K562 (cell line): ENCODE data around the gene LDHAL6A. TPM values are rescaled to one million over a fixed set of nuclear protein-coding genes. Genes with fewer than 3 reads are reported as not detected.

ENCODE experiments used
- ATAC-seq: fragments of 200-7000 bp; cut with Tn5 transposase; 3 replicates; pipeline ENCODE4 v1.9.1; 2020; ENCODE audit warnings: moderate library complexity
- BruUV-seq: library from RNA; stranded (reverse); fragments of 400-500 nt; replicated peaks from 2 replicates; lab custom pipeline; 2021; lab: Mats Ljungman, UMichigan
- CTCF ChIA-PET: fragments of 300-600 bp; formaldehyde crosslinking; extraction: SDS; loops from one replicate; lab custom pipeline; 2021; ENCODE audit warnings: low intra/inter-chr PET ratio; lab: Yijun Ruan, JAX
- POLR2A ChIA-PET: fragments of 300-600, 350-650 bp; sonication (Branson Sonifier 250); formaldehyde crosslinking; extraction: SDS; loops from one replicate; lab custom pipeline; 2021; ENCODE audit warnings: antibody characterized with exemption, inconsistent platforms; lab: Yijun Ruan, JAX
- DNase-seq, 4 experiments: peaks; one replicate each; pipeline versions ENCODE4 v3.0.0 to v3.0.0-alpha.2; 2011 to 2018; ENCODE audit warnings: low spot score in 3 of 4, mixed read lengths in 3 of 4; ENCODE audit errors: extremely low read depth in 1 of 4
- FAIRE-seq: peaks from 2 replicates; lab custom pipeline; 2011; peaks lifted over from hg19 to GRCh38; lab: Jason Lieb, UNC
- H2AFZ ChIP-seq: 2 replicates; pipeline ENCODE4 v1.6.0; 2011; ENCODE audit warnings: low read depth, low read length, control low read depth, inconsistent platforms
- H3K27ac ChIP-seq: fragments of 200-600 bp; 3 replicates; pipeline ENCODE4 v1.8.0; 2011; ENCODE audit warnings: low read depth, mild to moderate bottlenecking, control low read depth, inconsistent platforms, low read length, moderate library complexity, mixed read lengths; ENCODE audit errors: extremely low read depth
- H3K27me3 ChIP-seq, 2 experiments: fragments of 300-600 bp in 1 of 2; 2 replicates in 1 of 2; 3 replicates in 1 of 2; pipeline versions ENCODE4 v1.6.0 to v1.8.0; 2011; ENCODE audit warnings: inconsistent platforms in 2 of 2, low read length in 2 of 2, mild to moderate bottlenecking in 1 of 2, mixed read lengths in 1 of 2, moderate library complexity in 1 of 2; ENCODE audit not compliant: control insufficient read depth in 2 of 2, insufficient read depth in 2 of 2
- H3K36me3 ChIP-seq: fragments of 300-600 bp; 3 replicates; pipeline ENCODE4 v1.8.0; 2011; ENCODE audit warnings: mild to moderate bottlenecking, low read length, inconsistent platforms; ENCODE audit not compliant: control insufficient read depth, insufficient read depth
- H3K4me1 ChIP-seq, 2 experiments: fragments of 200-600 bp in 1 of 2; replicated peaks in 1 of 2; 2 replicates in 1 of 2; 3 replicates in 1 of 2; pipeline versions ENCODE4 v1.5.1 to v1.8.0; 2011; ENCODE audit warnings: inconsistent platforms in 2 of 2, low read length in 2 of 2, mild to moderate bottlenecking in 1 of 2, mixed read lengths in 1 of 2, moderate library complexity in 1 of 2; ENCODE audit not compliant: control insufficient read depth in 2 of 2, insufficient read depth in 2 of 2
- H3K4me2 ChIP-seq: 2 replicates; pipeline ENCODE4 v1.6.1; 2011; ENCODE audit warnings: low read length, control low read depth, inconsistent platforms, mixed read lengths; ENCODE audit not compliant: insufficient read depth
- H3K4me3 ChIP-seq: fragments of 200-600 bp; sonication (generic), shearing (Covaris generic); 2 replicates; pipeline ENCODE4 v1.5.1; 2016; ENCODE audit warnings: control low read depth, inconsistent platforms
- H3K79me2 ChIP-seq: fragments of 200-600 bp; 3 replicates; pipeline ENCODE4 v1.8.0; 2011; ENCODE audit warnings: low read length, inconsistent platforms; ENCODE audit not compliant: control insufficient read depth, insufficient read depth
- H3K9ac ChIP-seq, 2 experiments: 2 replicates each; pipeline versions ENCODE4 v1.6.0 to v1.6.1; 2011; ENCODE audit warnings: low read depth in 2 of 2, low read length in 2 of 2, control low read depth in 1 of 2, inconsistent platforms in 1 of 2, mild to moderate bottlenecking in 1 of 2, mixed read lengths in 1 of 2; ENCODE audit not compliant: insufficient read depth in 1 of 2
- H3K9me1 ChIP-seq: one replicate; pipeline ENCODE4 v1.6.0; 2011; ENCODE audit warnings: inconsistent platforms, mild to moderate bottlenecking, low read length, moderate library complexity; ENCODE audit not compliant: control insufficient read depth, insufficient read depth
- H3K9me3 ChIP-seq: replicated peaks from 2 replicates; pipeline ENCODE4 v1.5.1; 2011; ENCODE audit warnings: low read depth, low read length, inconsistent platforms; ENCODE audit not compliant: control insufficient read depth, insufficient read depth
- H4K20me1 ChIP-seq: replicated peaks from 2 replicates; pipeline ENCODE4 v1.6.1; 2011; ENCODE audit warnings: low read length, inconsistent platforms, mixed read lengths; ENCODE audit not compliant: control insufficient read depth, insufficient read depth
- CBX1 ChIP-seq: sonication (generic); IDR thresholded peaks from 2 replicates; pipeline ENCODE4 v1.6.1; 2016; ENCODE audit warnings: antibody characterized with exemption, low read depth, mild to moderate bottlenecking
- CCAR2 ChIP-seq: fragments of 200-400 bp; formaldehyde crosslinking; IDR thresholded peaks from 2 replicates; pipeline ENCODE4 v1.6.1; 2017; ENCODE audit warnings: mild to moderate bottlenecking, low read depth, low read length
- ELF2 ChIP-seq: fragments of 250-450 bp; sonication (Bioruptor Pico); IDR thresholded peaks from 2 replicates; pipeline ENCODE4 v1.5.0; 2021; ENCODE audit warnings: mild to moderate bottlenecking
- MBD2 ChIP-seq: sonication (generic); IDR thresholded peaks from 2 replicates; pipeline ENCODE4 v1.6.1; 2016; ENCODE audit warnings: low read depth, borderline replicate concordance
- POLR2A ChIP-seq: fragments of 450-650 bp; conservative IDR thresholded peaks from 2 replicates; pipeline ENCODE4 v1.6.1; 2016
- POLR2G ChIP-seq: fragments of 200-400 bp; formaldehyde crosslinking; IDR thresholded peaks from 2 replicates; pipeline ENCODE4 v1.6.1; 2017; ENCODE audit warnings: low read depth, mild to moderate bottlenecking, antibody characterized with exemption, low read length, moderate library complexity
- SAFB2 ChIP-seq: fragments of 200-400 bp; formaldehyde crosslinking; IDR thresholded peaks from 2 replicates; pipeline ENCODE4 v1.6.1; 2018; ENCODE audit warnings: borderline replicate concordance, low read length, low read depth, moderate library complexity; ENCODE audit not compliant: severe bottlenecking
- SMAD3 ChIP-seq: fragments of 450-650 bp; formaldehyde crosslinking; conservative IDR thresholded peaks from 2 replicates; pipeline ENCODE4 v1.4.0; 2020; ENCODE audit warnings: mild to moderate bottlenecking
- SRSF1 ChIP-seq: fragments of 200-400 bp; formaldehyde crosslinking; IDR thresholded peaks from 2 replicates; pipeline ENCODE4 v1.6.1; 2017; ENCODE audit warnings: mild to moderate bottlenecking, low read depth, low read length, moderate library complexity
- SUPT5H ChIP-seq: fragments of 450-650 bp; IDR thresholded peaks from 2 replicates; pipeline ENCODE4 v1.6.1; 2016
- TEAD4 ChIP-seq, 2 experiments: sonication (generic) in 1 of 2; formaldehyde crosslinking in 1 of 2; IDR thresholded peaks; 2 replicates each; pipeline versions ENCODE4 v1.6.1 to v1.8.0; 2012 to 2022; ENCODE audit warnings: borderline replicate concordance in 1 of 2, inconsistent platforms in 1 of 2, low read length in 1 of 2, mild to moderate bottlenecking in 1 of 2, missing genetic modification reagents in 1 of 2
- ZBED1 ChIP-seq: IDR thresholded peaks from 2 replicates; pipeline ENCODE4 v1.6.1; 2014
- ZBTB49 ChIP-seq: sonication (generic); formaldehyde crosslinking; IDR thresholded peaks from 2 replicates; pipeline ENCODE4 v1.8.0; 2022; ENCODE audit warnings: missing genetic modification reagents, mild to moderate bottlenecking, borderline replicate concordance
- ZNF561 ChIP-seq: fragments of 450-650 bp; formaldehyde crosslinking; conservative IDR thresholded peaks from 2 replicates; pipeline ENCODE4 v1.4.0; 2020; ENCODE audit warnings: mild to moderate bottlenecking, moderate library complexity
- WGBS: fragments of 100-300 bp; shearing (Covaris generic); methylation state at CpG from one replicate; pipeline ENCODE4 v1.1.6; 2016; ENCODE audit warnings: low coverage, mixed read lengths; ENCODE audit not compliant: insufficient coverage; ENCODE audit errors: missing lambda C conversion rate; 5-methylcytosine and 5-hydroxymethylcytosine counted together
- in situ Hi-C: fragments of 300-500 bp; cut with MboI; formaldehyde crosslinking; loops from 4 replicates; pipeline ENCODE4 v1.15.0; 2018; ENCODE audit warnings: inconsistent platforms, mixed read lengths
- intact Hi-C: fragments of 100-400 bp; cut with micrococcal nuclease; formaldehyde crosslinking; loops from 2 replicates; pipeline ENCODE4 v1.14.2; 2022
- polyA plus RNA-seq, 8 experiments: library from polyadenylated mRNA; depleted of rRNA in 4 of 8; stranded (reverse) in 5 of 8; unstranded in 3 of 8; fragments of >200 nt; fragmentation: Nextera tagmentation in 2 of 8; fragmentation: Illumina TruSeq in 1 of 8; extraction: Ambion mirVana in 2 of 8; extraction: Trizol in 1 of 8; gene quantifications; 2 replicates each; pipeline versions ENCODE4 v1.2.1 to v1.2.3, GENCODE V29; 2011 to 2014; ENCODE audit warnings: inconsistent platforms in 1 of 8, missing spikeins in 1 of 8
- total RNA-seq, 7 experiments: library from RNA; depleted of rRNA in 6 of 7; stranded (reverse); fragments of >200 nt in 6 of 7; fragmentation: Illumina TruSeq in 2 of 7; extraction: Trizol in 2 of 7; gene quantifications; 2 replicates each; pipeline versions ENCODE4 v1.2.1 to v1.2.3, GENCODE V29; 2011 to 2021; ENCODE audit warnings: low replicate concordance in 1 of 7
- TF ChIP-seq, protein P1 (sequence below), 2 experiments: fragments of 200-800 bp in 1 of 2; sonication (Bioruptor generic) in 1 of 2; sonication (generic) in 1 of 2; formaldehyde crosslinking in 1 of 2; IDR thresholded peaks in 1 of 2; conservative IDR thresholded peaks in 1 of 2; 2 replicates each; pipeline versions ENCODE4 v1.5.0 to v1.6.1; 2016 to 2020; ENCODE audit warnings: missing compliant biosample characterization in 1 of 2, missing genetic modification characterization in 1 of 2, missing genetic modification reagents in 1 of 2

The LDHAL6A gene
- total and polyA plus RNA-seq, 9 of the 15 experiments (the other 6 are each of a cell fraction or from before 2014, with no cell fraction given) = 0.04 TPM; not detected in 8

- no peak for FAIRE-seq
- ChIA-PET POLR2A (interaction anchor here (1.0 to 1.9 kb wide), 7 partner anchors 11 to 77 kb away, joined by 3 to 7 read pairs (median 4); partner anchors contain the start of genes LDHA and LDHAL6A), CTCF (no interaction called here)
- Histone ChIP-seq H2AFZ (no peak overlapping the region), H3K9me1 (no peaks in the 10 kb centered on the region), H3K4me2 (no peak overlapping the region), H3K4me1 (peaks cover 0 to 4% of the 10 kb centered on the region in 2 experiments; a peak in 1 of 5 replicates), H3K27ac (peak overlapping the region; percentile 11; the same call in 1 of the 3 replicates), H3K9me3 (no peaks in the 10 kb centered on the region), H3K4me3 (no peak overlapping the region), H3K27me3 (no peaks in the 10 kb centered on the region), H3K79me2 (no peaks in the 10 kb centered on the region), H3K9ac (no peak overlapping the region), H3K36me3 (peaks cover 46% of the 10 kb centered on the region), H4K20me1 (peaks cover 4% of the 10 kb centered on the region; the same call in 1 of the 2 replicates)
- no TSS peak for BruUV-seq
- ATAC-seq = peak; percentile 46
- in situ Hi-C loops (no loop called here), intact Hi-C loops (no loop called here)
- DNase-seq = peak in 1 of 4 experiments; percentile 31
- 71% methylated on average over 9 of the region's 9 CpGs for WGBS
- TF ChIP-seq CBX1 (no peak), SRSF1 (no peak), SMAD3 (no peak), SAFB2 (no peak), POLR2A (peak; percentile 67; the same call in 1 of the 2 replicates), TEAD4 (IDR thresholded peaks at IDR 0.05; ENCODE audit: low read length) (no peak), TEAD4 (CRISPR knock-in tag; IDR thresholded peaks at IDR 0.05; ENCODE audit: borderline replicate concordance) (no peak), ZBED1 (peak; percentile 77; the same call in 1 of the 2 replicates), ZBTB49 (CRISPR knock-in tag) (no peak), CCAR2 (no peak), MBD2 (peak; percentile 32; the same call in 1 of the 2 replicates), ZNF561 (CRISPR knock-in tag) (no peak), POLR2G (no peak), ELF2 (CRISPR knock-in tag) (no peak), SUPT5H (peak; percentile 63; the same call in 1 of the 2 replicates)
- TF ChIP-seq, protein P1, sequence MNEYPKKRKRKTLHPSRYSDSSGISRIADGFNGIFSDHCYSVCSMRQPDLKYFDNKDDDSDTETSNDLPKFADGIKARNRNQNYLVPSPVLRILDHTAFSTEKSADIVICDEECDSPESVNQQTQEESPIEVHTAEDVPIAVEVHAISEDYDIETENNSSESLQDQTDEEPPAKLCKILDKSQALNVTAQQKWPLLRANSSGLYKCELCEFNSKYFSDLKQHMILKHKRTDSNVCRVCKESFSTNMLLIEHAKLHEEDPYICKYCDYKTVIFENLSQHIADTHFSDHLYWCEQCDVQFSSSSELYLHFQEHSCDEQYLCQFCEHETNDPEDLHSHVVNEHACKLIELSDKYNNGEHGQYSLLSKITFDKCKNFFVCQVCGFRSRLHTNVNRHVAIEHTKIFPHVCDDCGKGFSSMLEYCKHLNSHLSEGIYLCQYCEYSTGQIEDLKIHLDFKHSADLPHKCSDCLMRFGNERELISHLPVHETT (CRISPR knock-in tag; conservative IDR thresholded peaks at IDR 0.05 in 1 of 2, IDR thresholded peaks at IDR 0.05 in 1 of 2) = no peak
These were observed 46.9 kb upstream of the LDHAL6A start for GRCh38 chr11:18408558-18409291.
